GM19193 (cell line): Measurements from ENCODE around the gene RTBDN.

Experiments used
- POLR2A ChIP-seq: IDR thresholded peaks from 4 replicates; pipeline ENCODE4 v1.6.1; 2011; ENCODE audit not compliant: insufficient read depth, insufficient read length; ENCODE audit errors: extremely low read depth

RTBDN gene

DNA sequence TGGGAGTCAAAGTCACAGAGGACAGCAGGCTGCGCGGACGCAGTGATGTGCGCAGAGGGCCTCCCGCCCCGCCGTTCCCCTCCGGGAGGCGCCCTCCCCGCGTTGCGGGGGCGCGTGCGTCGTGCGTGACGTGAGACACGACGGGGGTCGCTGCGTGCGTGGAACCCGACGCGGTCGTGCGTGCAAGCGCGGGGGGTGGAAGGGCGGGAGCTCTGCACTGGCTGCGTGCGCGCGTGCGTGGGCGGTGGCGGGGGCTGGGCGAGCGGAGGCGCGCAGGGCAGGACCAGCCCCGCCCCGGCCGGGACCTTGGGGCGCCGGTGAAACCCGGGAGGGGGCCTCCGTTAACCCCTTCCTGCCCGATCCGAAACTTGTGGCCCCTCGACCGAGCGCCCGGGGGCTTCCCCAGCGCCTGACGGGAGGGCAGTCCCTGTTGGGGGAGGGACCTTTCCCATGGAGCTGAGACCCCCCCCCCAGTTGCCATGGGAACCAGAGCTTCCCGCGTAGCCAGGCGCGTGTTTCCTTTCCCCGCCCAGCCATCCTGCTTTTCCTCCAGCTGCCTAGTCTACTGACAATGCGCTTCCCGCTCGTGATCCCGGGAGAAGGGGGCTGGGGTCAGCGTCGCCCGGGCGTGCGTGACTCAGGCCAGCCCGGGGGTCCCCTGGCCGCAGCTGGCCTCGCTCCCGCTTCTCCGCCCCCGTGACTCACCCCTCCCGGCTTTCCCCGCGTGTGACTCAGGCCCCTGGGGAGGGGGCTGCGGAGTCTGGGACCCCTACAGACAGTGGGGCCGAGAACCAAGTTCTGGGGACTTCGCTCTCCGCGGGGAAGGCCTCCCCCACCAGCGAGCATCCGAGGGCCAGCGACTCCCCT lies 51.7 kb downstream of the RTBDN start:
- no peak for TF ChIP-seq POLR2A

DNA sequence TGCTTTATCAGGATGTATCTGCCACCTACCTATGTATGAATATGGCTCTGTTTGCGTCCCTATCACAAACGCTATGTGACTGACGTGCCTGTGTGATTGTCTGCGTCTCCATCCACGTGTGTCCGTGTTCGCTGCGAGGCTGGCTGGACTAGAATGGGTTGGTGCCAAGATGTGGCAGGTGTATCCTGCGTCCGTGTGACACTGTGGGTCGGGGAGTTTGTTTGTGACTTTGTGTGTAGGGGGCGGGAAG lies 52.3 kb downstream of the RTBDN start:
- TF ChIP-seq POLR2A = no peak

DNA sequence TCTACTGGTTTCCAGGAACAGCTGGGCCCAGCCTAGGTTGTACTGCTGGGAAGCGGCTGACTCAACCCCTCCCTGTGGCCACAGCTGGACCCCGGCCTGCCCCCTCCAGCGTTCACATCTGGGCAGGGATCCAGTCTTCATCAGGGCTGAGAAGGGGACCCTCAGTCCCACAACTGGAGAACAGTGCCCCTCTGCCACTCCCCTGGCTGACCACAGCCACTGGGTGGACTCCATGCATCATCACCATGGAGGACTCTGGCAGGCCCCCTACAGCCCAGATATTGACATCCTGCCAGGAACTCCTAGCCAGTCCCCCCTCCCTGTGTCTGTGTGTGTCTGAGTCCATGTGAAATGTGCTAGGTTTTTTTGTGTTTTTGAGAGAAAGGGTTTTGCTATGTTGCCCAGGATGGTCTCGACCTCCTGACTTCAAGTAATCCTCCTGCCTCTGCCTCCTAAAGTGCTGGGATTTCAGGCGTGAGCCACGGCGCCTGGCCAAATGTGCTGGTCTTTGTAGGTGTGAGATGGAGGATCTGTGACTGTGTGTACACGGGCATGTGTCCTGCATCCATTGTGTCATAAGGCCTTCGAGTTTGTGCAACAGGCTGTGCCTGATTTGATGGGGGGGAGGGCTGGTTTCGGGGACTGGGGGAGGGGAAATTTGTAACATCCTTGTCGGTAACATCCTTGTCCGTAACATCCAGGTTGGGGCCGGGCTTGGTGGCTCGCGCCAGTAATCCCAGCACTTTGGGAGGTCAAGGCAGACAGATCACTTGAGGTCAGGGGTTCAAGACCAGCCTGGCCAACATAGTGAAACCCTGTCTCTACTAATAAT lies 55.0 kb downstream of the RTBDN start:
- TF ChIP-seq POLR2A = no peak

- TF ChIP-seq POLR2A = no peak
Observed at GRCh38 chr19:12778905-12779161, 55.5 kb downstream of the RTBDN start.

- peak; percentile 60 for TF ChIP-seq POLR2A
Observed at GRCh38 chr19:12778017-12778904, 56.1 kb downstream of the RTBDN start.

- no peak for TF ChIP-seq POLR2A
Observed at GRCh38 chr19:12777217-12778016, 57.0 kb downstream of the RTBDN start.
